RWPE1 (cell line): Measurements from ENCODE around the gene ASAP3.

Experiments
- CTCF ChIA-PET: fragments of 350-600 bp; sonication (Branson Sonifier 250); formaldehyde crosslinking; extraction: SDS; loops from one replicate; lab custom pipeline; 2021; lab: Yijun Ruan, JAX
- POLR2A ChIA-PET: fragments of 400-600 bp; formaldehyde crosslinking; extraction: SDS; loops from one replicate; lab custom pipeline; 2020; ENCODE audit warnings: antibody characterized with exemption; ENCODE audit not compliant: low non-redundant PET; lab: Yijun Ruan, JAX
- DNase-seq: peaks from one replicate; pipeline ENCODE4 v3.0.0; 2012; ENCODE audit warnings: low spot score
- H3K27ac ChIP-seq: fragments of 450-650 bp; 2 replicates; pipeline ENCODE4 v1.5.1; 2017
- TF ChIP-seq, protein P1 (sequence below): fragments of 450-650 bp; conservative IDR thresholded peaks from 2 replicates; pipeline ENCODE4 v1.5.1; 2017; ENCODE audit warnings: low read depth, mild to moderate bottlenecking

Gene ASAP3

GRCh38 chr1:23446661-23447310 is 37.2 kb downstream of the ASAP3 start:
- no peak overlapping the region for H3K27ac ChIP-seq
- POLR2A ChIA-PET = interaction anchor here (0.7 kb wide), 1 partner anchor 56 kb away, joined by 4 read pairs; no protein-coding TSS in a partner anchor
- no peak for DNase-seq
- TF ChIP-seq, protein P1, sequence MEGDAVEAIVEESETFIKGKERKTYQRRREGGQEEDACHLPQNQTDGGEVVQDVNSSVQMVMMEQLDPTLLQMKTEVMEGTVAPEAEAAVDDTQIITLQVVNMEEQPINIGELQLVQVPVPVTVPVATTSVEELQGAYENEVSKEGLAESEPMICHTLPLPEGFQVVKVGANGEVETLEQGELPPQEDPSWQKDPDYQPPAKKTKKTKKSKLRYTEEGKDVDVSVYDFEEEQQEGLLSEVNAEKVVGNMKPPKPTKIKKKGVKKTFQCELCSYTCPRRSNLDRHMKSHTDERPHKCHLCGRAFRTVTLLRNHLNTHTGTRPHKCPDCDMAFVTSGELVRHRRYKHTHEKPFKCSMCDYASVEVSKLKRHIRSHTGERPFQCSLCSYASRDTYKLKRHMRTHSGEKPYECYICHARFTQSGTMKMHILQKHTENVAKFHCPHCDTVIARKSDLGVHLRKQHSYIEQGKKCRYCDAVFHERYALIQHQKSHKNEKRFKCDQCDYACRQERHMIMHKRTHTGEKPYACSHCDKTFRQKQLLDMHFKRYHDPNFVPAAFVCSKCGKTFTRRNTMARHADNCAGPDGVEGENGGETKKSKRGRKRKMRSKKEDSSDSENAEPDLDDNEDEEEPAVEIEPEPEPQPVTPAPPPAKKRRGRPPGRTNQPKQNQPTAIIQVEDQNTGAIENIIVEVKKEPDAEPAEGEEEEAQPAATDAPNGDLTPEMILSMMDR = no peak
- CTCF ChIA-PET = interaction anchor here (0.7 kb wide), 1 partner anchor 22 kb away, joined by 6 read pairs; no protein-coding TSS in a partner anchor

- TF ChIP-seq, protein P1 = no peak
- H3K27ac ChIP-seq = peak overlapping the region; percentile 53
- DNase-seq = no peak
- CTCF ChIA-PET = interaction anchor here (0.6 to 0.9 kb wide), 2 partner anchors 14 to 40 kb away, joined by 3 to 5 read pairs; no protein-coding TSS in a partner anchor
- POLR2A ChIA-PET = no interaction called here
Measured at GRCh38 chr1:23444596-23445390, 39.2 kb downstream of the ASAP3 start.

DNA sequence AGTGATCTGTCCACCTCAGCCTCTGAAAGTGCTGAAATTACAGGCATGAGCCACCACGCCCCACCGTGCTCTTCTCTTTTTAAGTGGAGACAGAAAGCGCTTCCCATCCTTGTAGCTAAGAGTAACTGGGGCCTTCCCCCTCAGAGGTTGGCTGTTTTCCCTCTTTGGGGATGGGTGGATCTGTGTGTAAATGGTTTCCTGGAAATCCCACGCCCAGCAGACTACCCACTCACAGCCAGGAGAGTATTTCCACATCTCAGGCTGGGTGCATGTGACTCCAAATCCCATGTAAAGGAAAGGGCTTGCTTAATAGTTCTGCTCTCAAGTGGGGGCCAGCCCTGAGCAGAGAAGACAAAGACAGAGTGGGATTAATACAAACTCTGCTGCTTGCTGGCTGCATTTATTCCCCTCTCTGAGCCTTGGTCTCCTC is 39.9 kb downstream of the ASAP3 start:
- ChIA-PET CTCF (interaction anchor here (1.0 kb wide), 1 partner anchor 10 kb away, joined by 3 read pairs; no protein-coding TSS in a partner anchor), POLR2A (no interaction called here)
- peak overlapping the region; percentile 53 for H3K27ac ChIP-seq
- no peak for DNase-seq
- TF ChIP-seq, protein P1 = no peak

DNA sequence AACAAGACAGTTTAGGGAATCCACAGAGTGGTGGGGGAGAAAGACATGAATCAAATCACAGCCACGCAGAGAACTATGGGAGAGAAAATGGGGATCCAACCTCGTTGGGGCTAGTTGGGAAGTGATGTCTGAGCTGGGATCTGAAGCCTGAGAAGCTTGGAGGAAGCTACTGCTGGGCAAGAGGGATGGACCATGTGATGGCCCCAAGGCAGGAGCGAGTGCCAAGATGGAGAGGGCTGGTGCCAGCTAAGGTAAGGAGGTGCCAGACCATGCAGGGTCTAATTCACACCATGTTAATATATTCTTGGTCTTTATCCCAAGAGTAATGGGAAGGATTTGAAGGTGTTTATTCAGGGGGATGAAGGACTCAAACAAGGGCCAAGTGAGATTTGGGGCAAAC is 41.2 kb downstream of the ASAP3 start:
- TF ChIP-seq, protein P1 = no peak
- no peak overlapping the region for H3K27ac ChIP-seq
- POLR2A ChIA-PET = no interaction called here
- CTCF ChIA-PET = no interaction called here
- DNase-seq = no peak

GRCh38 chr1:23441446-23442148 is 42.4 kb downstream of the ASAP3 start:
- no peak overlapping the region for H3K27ac ChIP-seq
- POLR2A ChIA-PET = no interaction called here
- DNase-seq = no peak
- CTCF ChIA-PET = no interaction called here
- TF ChIP-seq, protein P1 = no peak

GRCh38 chr1:23438545-23438944 is 45.4 kb downstream of the ASAP3 start:
- POLR2A ChIA-PET = no interaction called here
- no peak overlapping the region for H3K27ac ChIP-seq
- CTCF ChIA-PET = interaction anchor here (0.6 kb wide), 1 partner anchor 81 kb away, joined by 3 read pairs; no protein-coding TSS in a partner anchor
- TF ChIP-seq, protein P1 = no peak
- no peak for DNase-seq
